ENCODE measurements around the gene REG3G. TPM values are rescaled to one million over a fixed set of nuclear protein-coding genes. Genes with fewer than 3 reads are reported as not detected.
A peak's percentile ranks its signal among the peaks of the same experiment; 100 is the strongest.

Gene REG3G
- total RNA-seq, 2 experiments from 2014 or later, result not detected

DNA sequence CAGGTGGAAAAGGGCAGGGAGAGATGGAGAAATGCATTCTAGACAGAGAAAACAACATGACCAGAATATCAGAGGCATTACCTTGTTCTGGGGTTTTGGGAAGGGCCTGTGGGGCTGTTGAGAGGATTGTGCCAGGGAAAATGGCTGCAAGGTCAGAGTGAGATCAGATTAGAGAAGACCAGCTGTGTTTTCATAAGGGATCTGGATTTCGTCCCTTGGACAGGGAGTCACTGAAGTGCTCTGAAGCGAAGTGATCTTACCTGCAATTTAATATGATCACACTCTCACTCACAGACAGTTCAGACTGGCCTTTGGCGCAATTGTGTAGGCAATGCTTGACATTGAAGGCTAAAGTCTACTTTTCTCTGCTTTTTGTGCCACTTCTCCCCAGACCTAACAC lies 20.3 kb upstream of the REG3G start:
- Histone ChIP-seq H3K4me2 (ENCODE audit: low read length) (no peak overlapping the region), H3K9me2 (ENCODE audit: insufficient read depth, low read length) (no peaks in the 10 kb centered on the region), H3K36me3 (ENCODE audit: insufficient read depth, low read length) (no peaks in the 10 kb centered on the region), H4K20me1 (ENCODE audit: insufficient read depth, low read length) (no peaks in the 10 kb centered on the region), H3K27ac (ENCODE audit: low read depth, low read length, poor library complexity, severe bottlenecking) (no peak overlapping the region), H3K4me3 (ENCODE audit: low read depth, low read length, poor library complexity, severe bottlenecking) (no peak overlapping the region), H3K9me3 (ENCODE audit: low read length) (no peaks in the 10 kb centered on the region), H3K79me2 (ENCODE audit: insufficient read depth, low read depth, low read length) (no peaks in the 10 kb centered on the region), H2AFZ (ENCODE audit: low read length) (peak overlapping the region; percentile 34; the same call in 1 of the 2 replicates), H3K4me1 (ENCODE audit: insufficient read depth, low read length, poor library complexity, severe bottlenecking) (peaks cover 51% of the 10 kb centered on the region)
- TF ChIP-seq, protein P1, sequence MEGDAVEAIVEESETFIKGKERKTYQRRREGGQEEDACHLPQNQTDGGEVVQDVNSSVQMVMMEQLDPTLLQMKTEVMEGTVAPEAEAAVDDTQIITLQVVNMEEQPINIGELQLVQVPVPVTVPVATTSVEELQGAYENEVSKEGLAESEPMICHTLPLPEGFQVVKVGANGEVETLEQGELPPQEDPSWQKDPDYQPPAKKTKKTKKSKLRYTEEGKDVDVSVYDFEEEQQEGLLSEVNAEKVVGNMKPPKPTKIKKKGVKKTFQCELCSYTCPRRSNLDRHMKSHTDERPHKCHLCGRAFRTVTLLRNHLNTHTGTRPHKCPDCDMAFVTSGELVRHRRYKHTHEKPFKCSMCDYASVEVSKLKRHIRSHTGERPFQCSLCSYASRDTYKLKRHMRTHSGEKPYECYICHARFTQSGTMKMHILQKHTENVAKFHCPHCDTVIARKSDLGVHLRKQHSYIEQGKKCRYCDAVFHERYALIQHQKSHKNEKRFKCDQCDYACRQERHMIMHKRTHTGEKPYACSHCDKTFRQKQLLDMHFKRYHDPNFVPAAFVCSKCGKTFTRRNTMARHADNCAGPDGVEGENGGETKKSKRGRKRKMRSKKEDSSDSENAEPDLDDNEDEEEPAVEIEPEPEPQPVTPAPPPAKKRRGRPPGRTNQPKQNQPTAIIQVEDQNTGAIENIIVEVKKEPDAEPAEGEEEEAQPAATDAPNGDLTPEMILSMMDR (conservative IDR thresholded peaks at IDR 0.05; ENCODE audit: low read length), result no peak
- TF ChIP-seq EZH2phosphoT487 (IDR thresholded peaks at IDR 0.05; ENCODE audit: borderline replicate concordance, low read depth, low read length), result no peak
- ChIA-PET POLR2A (interaction anchor here (1.2 kb wide), 1 partner anchor 24 kb away, joined by 3 read pairs; no protein-coding TSS in a partner anchor), CTCF (ENCODE audit: unreplicated experiment) (no interaction called here)
- intact Hi-C loops (cut with micrococcal nuclease; ENCODE audit: unreplicated experiment), result no loop called here
- DNase-seq (ENCODE audit: low spot score), result no peak
- BruUV-seq (replicated peaks), result no TSS peak

DNA sequence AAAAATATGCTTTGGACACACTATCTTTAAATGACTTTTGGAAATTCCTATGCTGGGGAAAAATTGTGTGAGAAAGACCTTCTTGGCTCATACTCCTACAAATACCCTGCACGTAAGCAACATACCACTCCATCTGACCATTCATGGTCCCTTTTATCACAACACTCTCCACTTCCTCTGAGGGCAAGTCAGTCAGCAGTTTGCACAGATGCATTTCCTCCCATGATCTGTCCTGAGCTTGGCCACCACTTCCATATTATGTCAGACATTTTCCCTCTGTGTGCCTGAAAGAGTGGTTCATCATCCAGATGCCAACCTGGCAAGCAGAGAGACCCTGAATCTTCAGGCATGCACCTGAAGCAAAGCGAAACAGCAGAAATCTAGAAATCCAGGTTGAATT lies 16.1 kb upstream of the REG3G start:
- Histone ChIP-seq H4K20me1 (ENCODE audit: insufficient read depth, low read length) (no peaks in the 10 kb centered on the region), H3K36me3 (ENCODE audit: insufficient read depth, low read length) (no peaks in the 10 kb centered on the region), H2AFZ (ENCODE audit: low read length) (peak overlapping the region; percentile 89), H3K4me3 (ENCODE audit: low read depth, low read length, poor library complexity, severe bottlenecking) (no peak overlapping the region), H3K27ac (ENCODE audit: low read depth, low read length, poor library complexity, severe bottlenecking) (peak overlapping the region; percentile 87), H3K79me2 (ENCODE audit: insufficient read depth, low read depth, low read length) (no peaks in the 10 kb centered on the region), H3K4me2 (ENCODE audit: low read length) (peak overlapping the region; percentile 63), H3K9me2 (ENCODE audit: insufficient read depth, low read length) (no peaks in the 10 kb centered on the region), H3K4me1 (ENCODE audit: insufficient read depth, low read length, poor library complexity, severe bottlenecking) (peaks cover 77% of the 10 kb centered on the region), H3K9me3 (ENCODE audit: low read length) (no peaks in the 10 kb centered on the region)
- ChIA-PET POLR2A (no interaction called here), CTCF (ENCODE audit: unreplicated experiment) (no interaction called here)
- intact Hi-C loops (cut with micrococcal nuclease; ENCODE audit: unreplicated experiment), result no loop called here
- BruUV-seq (replicated peaks), result no TSS peak
- peak; percentile 35 for DNase-seq (ENCODE audit: low spot score)
- TF ChIP-seq, protein P1 (conservative IDR thresholded peaks at IDR 0.05; ENCODE audit: low read length), result no peak
- no peak for TF ChIP-seq EZH2phosphoT487 (IDR thresholded peaks at IDR 0.05; ENCODE audit: borderline replicate concordance, low read depth, low read length)

- Histone ChIP-seq H2AFZ (ENCODE audit: low read length) (peak overlapping the region; percentile 89), H3K36me3 (ENCODE audit: insufficient read depth, low read length) (no peaks in the 10 kb centered on the region), H3K9me3 (ENCODE audit: low read length) (no peaks in the 10 kb centered on the region), H3K9me2 (ENCODE audit: insufficient read depth, low read length) (no peaks in the 10 kb centered on the region), H3K27ac (ENCODE audit: low read depth, low read length, poor library complexity, severe bottlenecking) (peak overlapping the region; percentile 87), H3K4me2 (ENCODE audit: low read length) (peak overlapping the region; percentile 63), H3K4me1 (ENCODE audit: insufficient read depth, low read length, poor library complexity, severe bottlenecking) (peaks cover 64% of the 10 kb centered on the region), H3K79me2 (ENCODE audit: insufficient read depth, low read depth, low read length) (no peaks in the 10 kb centered on the region), H3K4me3 (ENCODE audit: low read depth, low read length, poor library complexity, severe bottlenecking) (peak overlapping the region; percentile 28), H4K20me1 (ENCODE audit: insufficient read depth, low read length) (no peaks in the 10 kb centered on the region)
- DNase-seq (ENCODE audit: low spot score), result peak; percentile 90
- intact Hi-C loops (cut with micrococcal nuclease; ENCODE audit: unreplicated experiment), result no loop called here
- POLR2A ChIA-PET, result interaction anchor here (0.7 to 1.8 kb wide), 7 partner anchors 7 to 131 kb away, joined by 3 to 6 read pairs (median 4); no protein-coding TSS in a partner anchor
- TF ChIP-seq EZH2phosphoT487 (IDR thresholded peaks at IDR 0.05; ENCODE audit: borderline replicate concordance, low read depth, low read length), result no peak
- TF ChIP-seq, protein P1 (conservative IDR thresholded peaks at IDR 0.05; ENCODE audit: low read length), result no peak
- CTCF ChIA-PET (ENCODE audit: unreplicated experiment), result interaction anchor here (0.8 to 1.7 kb wide), 2 partner anchors 14 to 338 kb away, joined by 3 to 4 read pairs; no protein-coding TSS in a partner anchor
- BruUV-seq (replicated peaks), result no TSS peak
Measured at GRCh38 chr2:79011496-79011895, 14.0 kb upstream of the REG3G start.
